ENCODE measurements around the gene PTPN21. TPM values are rescaled to one million over a fixed set of nuclear protein-coding genes. Genes with fewer than 3 reads are reported as not detected.

The PTPN21 gene
- total and polyA plus RNA-seq, 8 donors = 3.5 to 63.0 (median 18.5) TPM

DNA sequence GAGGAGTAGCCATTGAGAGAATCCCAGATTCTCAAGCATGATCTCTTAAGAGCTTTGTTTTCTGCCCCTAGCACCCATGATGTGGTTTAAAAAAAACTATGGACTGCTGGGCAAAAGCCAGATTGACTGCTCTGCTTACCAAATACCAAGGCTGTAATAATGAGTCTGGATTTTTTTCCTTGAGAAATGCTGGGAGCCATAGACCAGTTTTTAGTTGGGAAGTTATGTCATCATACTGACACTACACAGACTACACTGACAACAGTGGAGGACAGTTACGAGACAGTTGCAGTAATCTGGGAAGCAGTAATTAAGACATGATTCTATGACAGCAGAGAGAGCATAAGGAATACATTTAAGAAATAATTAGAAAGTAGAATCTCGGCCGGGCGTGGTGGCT, 133.5 kb downstream of the PTPN21 start:
- intact Hi-C loops (cut with DNase I; ENCODE audit: low total_unique reads) = no loop called here
- no peaks in the 10 kb centered on the region for H3K27me3 ChIP-seq
- peak in 1 of 2 donors; percentile 9 for DNase-seq
- H3K4me1 ChIP-seq = peaks cover 0 to 14% (median 11%) of the 10 kb centered on the region in 4 donors
- no peak for TF ChIP-seq EP300 (IDR thresholded peaks at IDR 0.05)
- peak in 1 of 3 donors; percentile 69 for TF ChIP-seq POLR2AphosphoS5 (IDR thresholded peaks at IDR 0.05)
- 74 to 95% (median 90%) methylated on average over 4 of the region's 4 CpGs for WGBS, 5 donors
- H3K36me3 ChIP-seq = peaks cover 9 to 32% (median 26%) of the 10 kb centered on the region in 4 donors
- H3K9me3 ChIP-seq = peaks cover 0 to 20% (median 7%) of the 10 kb centered on the region in 4 donors
- H3K27ac ChIP-seq = no peak overlapping the region
- H3K4me3 ChIP-seq = no peak overlapping the region

DNA sequence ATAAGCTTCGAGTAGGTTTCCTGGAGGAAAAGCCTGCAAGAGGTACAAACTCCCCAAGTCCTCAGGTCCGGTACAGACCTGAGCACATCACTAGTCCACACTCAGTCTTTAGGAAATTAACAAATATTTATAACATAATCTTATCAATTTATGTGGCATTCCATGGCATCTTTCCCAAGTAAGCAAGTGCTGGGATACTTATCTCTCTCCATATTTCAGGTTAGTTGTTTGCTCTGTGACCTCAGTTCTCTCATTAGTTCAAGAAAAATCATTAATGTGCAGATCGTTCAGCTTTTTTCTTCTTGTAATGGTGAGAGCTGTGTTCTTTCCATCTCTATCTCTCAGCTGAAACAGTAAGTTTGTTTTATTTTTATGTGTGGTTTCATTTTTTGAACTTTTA, 134.6 kb downstream of the PTPN21 start:
- H3K27ac ChIP-seq = no peak overlapping the region
- intact Hi-C loops (cut with DNase I; ENCODE audit: low total_unique reads) = no loop called here
- TF ChIP-seq EP300 (IDR thresholded peaks at IDR 0.05) (no peak), POLR2A (IDR thresholded peaks at IDR 0.05) (no peak), POLR2AphosphoS5 (IDR thresholded peaks at IDR 0.05) (no peak)
- TF ChIP-seq, protein P1, sequence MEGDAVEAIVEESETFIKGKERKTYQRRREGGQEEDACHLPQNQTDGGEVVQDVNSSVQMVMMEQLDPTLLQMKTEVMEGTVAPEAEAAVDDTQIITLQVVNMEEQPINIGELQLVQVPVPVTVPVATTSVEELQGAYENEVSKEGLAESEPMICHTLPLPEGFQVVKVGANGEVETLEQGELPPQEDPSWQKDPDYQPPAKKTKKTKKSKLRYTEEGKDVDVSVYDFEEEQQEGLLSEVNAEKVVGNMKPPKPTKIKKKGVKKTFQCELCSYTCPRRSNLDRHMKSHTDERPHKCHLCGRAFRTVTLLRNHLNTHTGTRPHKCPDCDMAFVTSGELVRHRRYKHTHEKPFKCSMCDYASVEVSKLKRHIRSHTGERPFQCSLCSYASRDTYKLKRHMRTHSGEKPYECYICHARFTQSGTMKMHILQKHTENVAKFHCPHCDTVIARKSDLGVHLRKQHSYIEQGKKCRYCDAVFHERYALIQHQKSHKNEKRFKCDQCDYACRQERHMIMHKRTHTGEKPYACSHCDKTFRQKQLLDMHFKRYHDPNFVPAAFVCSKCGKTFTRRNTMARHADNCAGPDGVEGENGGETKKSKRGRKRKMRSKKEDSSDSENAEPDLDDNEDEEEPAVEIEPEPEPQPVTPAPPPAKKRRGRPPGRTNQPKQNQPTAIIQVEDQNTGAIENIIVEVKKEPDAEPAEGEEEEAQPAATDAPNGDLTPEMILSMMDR (IDR thresholded peaks at IDR 0.05) = no peak
- no peak overlapping the region for H3K4me3 ChIP-seq
- 34 to 71% (median 42%) methylated on average over 3 of the region's 3 CpGs for WGBS, 5 donors
- peaks cover 14 to 39% (median 33%) of the 10 kb centered on the region in 4 donors for H3K36me3 ChIP-seq
- peaks cover 0 to 14% (median 11%) of the 10 kb centered on the region in 4 donors for H3K4me1 ChIP-seq
- no peaks in the 10 kb centered on the region for H3K27me3 ChIP-seq
- no peak for DNase-seq
- peaks cover 0 to 20% (median 10%) of the 10 kb centered on the region in 4 donors for H3K9me3 ChIP-seq

DNA sequence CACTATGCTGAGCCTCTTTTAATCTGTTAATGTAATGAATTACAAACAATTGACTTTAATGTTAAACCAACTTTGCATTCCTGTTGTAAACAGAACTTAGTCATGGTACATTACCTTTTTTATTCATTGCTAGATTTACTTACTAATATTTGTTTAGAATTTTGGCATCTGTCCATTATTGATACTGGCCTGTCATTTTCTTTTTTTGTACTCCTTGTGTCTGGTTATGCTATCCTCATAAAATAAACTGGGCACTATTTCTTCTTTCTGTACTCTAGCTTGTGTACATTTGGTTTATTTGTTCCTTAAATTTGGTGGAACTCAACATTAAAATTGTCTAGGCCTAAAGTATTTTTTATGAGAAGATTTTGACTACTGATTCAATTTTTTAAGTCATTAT, 137.2 kb downstream of the PTPN21 start:
- no peak for TF ChIP-seq EP300 (IDR thresholded peaks at IDR 0.05)
- TF ChIP-seq, protein P1 (IDR thresholded peaks at IDR 0.05) = no peak
- no peak for TF ChIP-seq POLR2A (IDR thresholded peaks at IDR 0.05)
- no peak for TF ChIP-seq POLR2AphosphoS5 (IDR thresholded peaks at IDR 0.05)
- peaks cover 0 to 14% (median 11%) of the 10 kb centered on the region in 4 donors for H3K4me1 ChIP-seq
- no peak for DNase-seq
- no peaks in the 10 kb centered on the region for H3K27me3 ChIP-seq
- peaks cover 14 to 56% (median 34%) of the 10 kb centered on the region in 4 donors for H3K36me3 ChIP-seq
- no peak overlapping the region for H3K27ac ChIP-seq
- H3K4me3 ChIP-seq = no peak overlapping the region
- peaks cover 0 to 26% (median 10%) of the 10 kb centered on the region in 4 donors for H3K9me3 ChIP-seq
- intact Hi-C loops (cut with DNase I; ENCODE audit: low total_unique reads) = no loop called here

Small RNA genes lying within 50 kb of the gene (small RNA-seq; reads per million reads assigned to genes)
- 0 reads per million in 4 donors for gene RNU4-22P

Other genes with a start within 250 kb of the PTPN21 start
- gene KCNK10, start 231.7 kb downstream of the PTPN21 start, total RNA-seq = 1 to 10 TPM in 4 of 5 donors, not detected in 1; 1.0 to 8.7 (median 1.8) TPM
- gene KCNK10, start 231.7 kb downstream of the PTPN21 start, polyA plus RNA-seq = under 1 TPM; 0.06 to 0.61 (median 0.35) TPM
- gene SPATA7, start 169.3 kb downstream of the PTPN21 start, total RNA-seq = 10 to 100 TPM in 4 of 5 donors, under 1 TPM in 1; 0.58 to 30.3 (median 20.9) TPM
- 10 to 100 TPM in 1 of 3 donors, 1 to 10 TPM in 2; 4.5 to 25.5 (median 5.0) TPM for gene SPATA7, start 169.3 kb downstream of the PTPN21 start, polyA plus RNA-seq
- 10 to 100 TPM; 61.3 to 83.9 (median 67.8) TPM for gene ZC3H14, start 8.0 kb upstream of the PTPN21 start, total RNA-seq
- 10 to 100 TPM; 18.0 to 24.4 (median 18.7) TPM for gene ZC3H14, start 8.0 kb upstream of the PTPN21 start, polyA plus RNA-seq
- 10 to 100 TPM in 2 of 5 donors, 1 to 10 TPM in 1, under 1 TPM in 1, not detected in 1; 0.89 to 10.3 (median 6.8) TPM for gene EML5, start 237.9 kb upstream of the PTPN21 start, total RNA-seq
- under 1 TPM; 0.19 to 0.92 (median 0.30) TPM for gene EML5, start 237.9 kb upstream of the PTPN21 start, polyA plus RNA-seq

Measured in stomach (tissue), 9 donors.